ENCODE results near the gene KIF1B. TPM values are rescaled to one million over a fixed set of nuclear protein-coding genes. Genes with fewer than 3 reads are reported as not detected.
"Not testable (repeated sequence)": the region's sequence is repeated elsewhere in the genome, so short reads cannot be mapped to it uniquely, and the experiment has no call there.

Gene KIF1B
- total RNA-seq, 1 donor from 2014 or later = 13.4 TPM

DNA sequence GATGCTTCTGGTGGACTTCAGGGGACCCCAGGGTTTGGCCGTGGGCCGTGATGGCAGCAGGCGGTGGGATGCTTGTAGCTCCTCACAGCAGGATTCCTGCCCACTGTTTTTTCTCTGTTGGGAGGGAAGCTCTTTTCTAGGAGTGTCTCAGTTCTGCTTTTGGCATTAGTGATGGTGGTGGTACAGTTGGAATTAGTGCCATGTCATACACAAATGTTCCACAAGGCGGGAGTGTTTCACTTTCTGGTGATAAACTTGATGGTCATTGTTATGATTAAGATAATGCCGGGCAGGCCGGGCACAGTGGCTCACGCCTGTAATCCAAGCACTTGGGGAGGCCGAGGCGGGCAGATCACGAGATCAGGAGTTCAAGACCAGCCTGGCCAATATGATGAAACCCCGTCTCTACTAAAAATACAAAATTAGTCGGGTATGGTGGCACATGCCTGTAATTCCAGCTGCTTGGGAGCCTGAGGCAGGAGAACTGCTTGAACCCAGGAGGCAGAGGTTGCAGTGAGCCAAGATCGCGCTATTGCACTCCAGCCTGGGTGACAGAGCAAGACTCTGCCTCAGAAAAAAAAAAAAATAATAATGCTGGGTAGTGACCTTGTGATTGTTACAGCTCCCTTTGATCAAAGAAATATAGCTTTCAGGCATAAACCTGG, 167.1 kb downstream of the KIF1B start:
- intact Hi-C loops (cut with DNase I) = loop anchor here (1.0 to 10.0 kb wide), 3 partner anchors 21 to 117 kb away; no protein-coding TSS in a partner anchor
- Histone ChIP-seq H3K36me3 (peaks cover 16 to 40% of the 10 kb centered on the region in 2 donors), H3K4me1 (peaks cover 0 to 12% of the 10 kb centered on the region in 2 donors), H3K27ac (peak overlapping the region; percentile 73 to 82)
- H3K27me3 ChIP-seq, H3K4me3 ChIP-seq, H3K9me3 ChIP-seq: not testable (repeated sequence)
- DNase-seq (ENCODE audit: low spot score in 2 of 2) = peak; percentile 22 to 92
- TF ChIP-seq, protein P1, sequence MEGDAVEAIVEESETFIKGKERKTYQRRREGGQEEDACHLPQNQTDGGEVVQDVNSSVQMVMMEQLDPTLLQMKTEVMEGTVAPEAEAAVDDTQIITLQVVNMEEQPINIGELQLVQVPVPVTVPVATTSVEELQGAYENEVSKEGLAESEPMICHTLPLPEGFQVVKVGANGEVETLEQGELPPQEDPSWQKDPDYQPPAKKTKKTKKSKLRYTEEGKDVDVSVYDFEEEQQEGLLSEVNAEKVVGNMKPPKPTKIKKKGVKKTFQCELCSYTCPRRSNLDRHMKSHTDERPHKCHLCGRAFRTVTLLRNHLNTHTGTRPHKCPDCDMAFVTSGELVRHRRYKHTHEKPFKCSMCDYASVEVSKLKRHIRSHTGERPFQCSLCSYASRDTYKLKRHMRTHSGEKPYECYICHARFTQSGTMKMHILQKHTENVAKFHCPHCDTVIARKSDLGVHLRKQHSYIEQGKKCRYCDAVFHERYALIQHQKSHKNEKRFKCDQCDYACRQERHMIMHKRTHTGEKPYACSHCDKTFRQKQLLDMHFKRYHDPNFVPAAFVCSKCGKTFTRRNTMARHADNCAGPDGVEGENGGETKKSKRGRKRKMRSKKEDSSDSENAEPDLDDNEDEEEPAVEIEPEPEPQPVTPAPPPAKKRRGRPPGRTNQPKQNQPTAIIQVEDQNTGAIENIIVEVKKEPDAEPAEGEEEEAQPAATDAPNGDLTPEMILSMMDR (IDR thresholded peaks at IDR 0.05) = peak; percentile 64 to 92 (median 77)

DNA sequence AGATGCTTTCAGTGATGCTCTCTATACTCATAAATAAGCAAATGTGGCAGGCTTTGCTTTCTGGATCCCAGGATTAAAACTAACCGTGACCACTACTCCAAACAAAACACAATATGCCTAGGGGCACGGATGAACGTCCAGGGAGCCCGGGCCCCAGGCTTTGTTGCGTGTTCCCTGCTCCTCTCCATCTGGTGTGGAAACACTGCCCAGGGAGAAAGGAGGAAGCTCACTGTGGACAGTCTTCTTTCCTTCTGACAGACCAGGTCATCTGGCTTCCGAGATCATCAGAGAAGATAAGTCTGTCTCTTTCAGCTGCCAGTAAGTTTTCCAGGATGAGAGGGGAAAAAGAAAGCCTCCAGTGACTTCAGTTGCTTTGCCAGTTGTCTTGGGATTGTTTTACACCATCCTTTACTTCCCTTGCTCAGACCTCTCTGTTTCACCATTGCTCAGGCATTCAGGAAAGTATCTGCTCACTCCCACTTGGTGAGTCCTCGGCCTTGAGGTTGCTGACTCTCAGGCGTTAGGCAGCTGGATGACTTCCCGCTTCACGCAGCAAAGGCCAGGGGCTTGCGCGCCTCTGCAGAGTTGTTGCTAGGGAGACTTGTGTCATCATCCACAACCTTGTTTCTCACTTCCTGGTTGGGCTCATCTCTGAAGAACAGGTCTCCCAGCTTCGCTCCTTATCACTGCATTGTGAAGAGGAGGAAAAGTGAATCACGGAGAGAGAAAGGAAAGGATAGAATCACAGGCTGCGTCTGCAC, 167.9 kb downstream of the KIF1B start:
- H3K27ac ChIP-seq = peak overlapping the region; percentile 73 to 82
- H3K4me1 ChIP-seq = peaks cover 0 to 12% of the 10 kb centered on the region in 2 donors
- intact Hi-C loops (cut with DNase I) = loop anchor here (10.0 kb wide), 1 partner anchor 117 kb away; no protein-coding TSS in a partner anchor
- no peaks in the 10 kb centered on the region for H3K27me3 ChIP-seq
- H3K9me3 ChIP-seq = no peaks in the 10 kb centered on the region
- TF ChIP-seq, protein P1 (IDR thresholded peaks at IDR 0.05) = no peak
- no peak overlapping the region for H3K4me3 ChIP-seq
- H3K36me3 ChIP-seq = peaks cover 16 to 39% of the 10 kb centered on the region in 2 donors
- DNase-seq (ENCODE audit: low spot score in 2 of 2) = peak in 1 of 2 donors; percentile 69

DNA sequence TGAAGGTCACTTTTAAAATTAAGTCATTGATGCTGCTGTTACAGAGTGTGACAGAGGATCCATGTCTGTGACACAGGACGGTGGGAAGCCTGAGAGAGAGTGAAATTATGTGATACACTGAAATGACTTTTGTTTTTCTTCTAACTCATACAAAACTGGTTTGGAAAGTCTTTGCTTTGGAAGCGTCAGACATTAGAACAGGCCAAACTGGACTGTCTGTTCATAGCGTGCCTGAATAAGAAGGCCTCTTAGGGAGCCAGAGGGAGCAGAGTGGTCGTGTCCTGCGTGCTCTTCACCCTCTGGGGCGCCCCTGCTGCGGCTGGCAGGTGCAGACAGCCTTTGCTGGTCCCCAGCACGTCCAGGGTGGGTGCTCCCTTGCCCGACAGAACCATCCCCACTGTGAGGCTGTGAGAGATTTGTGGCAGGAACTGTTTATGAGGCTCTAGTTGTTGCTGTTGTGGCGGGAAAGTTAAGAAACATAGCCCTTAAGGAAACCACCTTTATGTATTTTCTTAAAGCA, 168.8 kb downstream of the KIF1B start:
- peaks cover 0 to 12% of the 10 kb centered on the region in 2 donors for H3K4me1 ChIP-seq
- DNase-seq (ENCODE audit: low spot score in 2 of 2) = no peak
- no peak overlapping the region for H3K27ac ChIP-seq
- intact Hi-C loops (cut with DNase I) = loop anchor here (10.0 kb wide), 1 partner anchor 116 kb away; no protein-coding TSS in a partner anchor
- no peak overlapping the region for H3K4me3 ChIP-seq
- no peaks in the 10 kb centered on the region for H3K9me3 ChIP-seq
- no peaks in the 10 kb centered on the region for H3K27me3 ChIP-seq
- TF ChIP-seq, protein P1 (IDR thresholded peaks at IDR 0.05) = no peak
- peaks cover 12 to 30% of the 10 kb centered on the region in 2 donors for H3K36me3 ChIP-seq

DNA sequence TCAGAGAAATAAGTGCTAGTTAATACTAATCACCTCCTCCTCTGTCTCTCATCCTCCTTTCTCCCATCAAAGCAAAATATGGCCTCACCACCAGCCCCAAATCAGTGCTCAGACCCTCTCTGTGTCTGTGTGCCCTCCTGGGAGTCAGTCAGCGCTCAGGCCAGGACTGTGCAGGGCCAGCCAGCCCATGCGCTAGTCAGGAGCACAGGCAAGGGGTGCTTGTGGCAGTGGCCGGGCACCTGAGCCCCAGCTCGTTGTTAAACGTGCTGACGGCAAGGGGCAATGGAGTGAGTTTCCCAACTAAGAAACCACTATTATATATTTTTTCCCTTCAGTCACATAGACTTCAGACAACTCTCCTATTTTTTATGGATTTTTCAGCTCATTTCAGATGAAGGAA, 169.3 kb downstream of the KIF1B start:
- Histone ChIP-seq H3K4me1 (peaks cover 0 to 12% of the 10 kb centered on the region in 2 donors), H3K36me3 (peaks cover 12 to 25% of the 10 kb centered on the region in 2 donors), H3K27me3 (no peaks in the 10 kb centered on the region), H3K9me3 (no peaks in the 10 kb centered on the region), H3K4me3 (no peak overlapping the region), H3K27ac (no peak overlapping the region)
- TF ChIP-seq, protein P1 (IDR thresholded peaks at IDR 0.05) = no peak
- intact Hi-C loops (cut with DNase I) = loop anchor here (10.0 kb wide), 1 partner anchor 115 kb away; no protein-coding TSS in a partner anchor
- no peak for DNase-seq (ENCODE audit: low spot score in 2 of 2)

DNA sequence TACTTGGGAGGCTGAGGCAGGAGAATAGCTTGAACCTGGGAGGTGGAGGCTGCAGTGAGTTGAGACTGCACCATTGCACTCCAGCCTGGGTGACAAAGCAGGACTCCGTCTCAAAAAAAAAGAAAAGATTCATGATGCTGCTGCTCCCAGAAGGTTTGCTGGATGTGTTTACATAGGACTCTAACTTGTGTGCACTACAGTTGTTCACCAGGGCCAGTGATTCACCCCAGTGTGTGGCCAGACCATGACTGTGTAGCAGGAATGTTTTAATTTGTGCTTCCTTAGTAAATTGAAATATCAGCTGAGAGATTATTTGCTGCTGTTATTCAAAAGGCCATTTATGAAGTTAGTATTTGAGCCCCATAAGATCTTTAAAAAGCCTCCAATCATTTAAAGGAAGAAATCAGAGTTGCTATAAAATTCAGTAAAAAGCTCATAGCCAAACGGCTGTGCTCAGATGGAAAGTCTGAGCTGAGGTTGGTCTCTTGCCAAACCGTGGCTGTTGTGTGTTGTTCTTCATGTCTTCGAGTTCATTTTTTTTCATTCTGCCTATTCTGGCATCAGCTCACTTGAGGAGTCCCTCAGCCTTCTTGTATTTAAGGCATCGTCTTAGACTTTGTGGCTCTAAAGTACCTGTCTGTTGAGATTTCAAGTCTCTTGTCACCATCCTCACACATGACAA, 170.4 kb downstream of the KIF1B start:
- Histone ChIP-seq H3K4me3 (no peak overlapping the region), H3K36me3 (peaks cover 5 to 17% of the 10 kb centered on the region in 2 donors), H3K9me3 (no peaks in the 10 kb centered on the region), H3K27ac (peak overlapping the region; percentile 33 to 46), H3K27me3 (no peaks in the 10 kb centered on the region), H3K4me1 (peaks cover 0 to 12% of the 10 kb centered on the region in 2 donors)
- TF ChIP-seq, protein P1 (IDR thresholded peaks at IDR 0.05) = no peak
- no peak for DNase-seq (ENCODE audit: low spot score in 2 of 2)
- intact Hi-C loops (cut with DNase I) = no loop called here

Measured in ascending aorta (tissue), 2 donors.